HG03571 (cell line): ENCODE data around the gene KDR.

Experiments
- ATAC-seq: cut with Tn5 transposase; IDR thresholded peaks from one replicate; pipeline ENCODE4 v1.9.1; 2021; ENCODE audit not compliant: unreplicated experiment

Gene KDR

GRCh38 chr4:55031158-55031557 is 94.2 kb downstream of the KDR start:
- ATAC-seq: no peak

- ATAC-seq: no peak
Measured at GRCh38 chr4:55030589-55030988, 94.8 kb downstream of the KDR start.

- no peak for ATAC-seq
Measured at GRCh38 chr4:55029821-55030503, 95.4 kb downstream of the KDR start.

GRCh38 chr4:55029321-55029720 is 96.1 kb downstream of the KDR start:
- ATAC-seq: no peak
